Measurements from ENCODE around the gene SMIM27. TPM values are rescaled to one million over a fixed set of nuclear protein-coding genes. Genes with fewer than 3 reads are reported as not detected.

Gene SMIM27
- total and polyA plus RNA-seq, 2 of the 4 experiments (the other 2 are of a cell fraction), result 1.1 to 3.4 TPM

DNA sequence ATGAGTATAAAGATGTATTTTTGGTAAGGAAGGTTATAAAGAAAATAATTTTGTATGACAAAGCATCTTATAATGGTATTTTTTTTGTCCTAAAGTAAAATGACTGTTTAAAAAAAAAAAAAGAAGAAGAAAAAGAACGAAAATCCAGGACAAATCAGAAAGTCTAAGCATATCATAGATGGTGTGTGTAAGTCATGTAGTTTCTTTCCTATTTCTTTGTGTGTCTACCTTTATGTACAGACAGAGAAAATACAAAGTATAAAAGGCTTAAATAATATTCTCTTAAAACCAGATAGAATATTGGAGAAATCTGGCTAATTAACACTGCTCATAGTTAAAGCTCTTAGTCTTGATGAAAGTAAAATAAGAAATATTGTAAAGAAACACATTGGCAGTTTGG lies 33.9 kb upstream of the SMIM27 start:
- dilution Hi-C loops (cut with HindIII; ENCODE audit: low sequenced_read_pairs, unreplicated experiment), result no loop called here
- no peak overlapping the region for H2BK20ac ChIP-seq (ENCODE audit: low read depth, low read length)
- ChIA-PET POLR2A (ENCODE audit: unreplicated experiment) (no interaction called here), CTCF (no interaction called here)
- H3K27me3 ChIP-seq (ENCODE audit: control insufficient read depth, insufficient read depth, low read length), result no peaks in the 10 kb centered on the region
- H2AFZ ChIP-seq (replicated peaks; ENCODE audit: low read length, poor library complexity), result no peak overlapping the region
- H3K9me1 ChIP-seq (ENCODE audit: insufficient read depth, low read length), result no peaks in the 10 kb centered on the region
- DNase-seq (no peak), ATAC-seq (ENCODE audit: low read depth) (no peak)
- WGBS, 2 experiments (ENCODE audit: extremely low coverage in 2 of 2, insufficient read length in 1 of 2), result no CpG with 5 or more reads among the region's 1 CpG
- no peak overlapping the region for H4K5ac ChIP-seq (ENCODE audit: low read depth, low read length)
- H3K9me3 ChIP-seq (ENCODE audit: control insufficient read depth, insufficient read depth, low read length), result peaks cover 4% of the 10 kb centered on the region
- H3K4me3 ChIP-seq (ENCODE audit: insufficient read depth, low read depth, low read length), result no peak overlapping the region
- no TSS peak for BruUV-seq (replicated peaks)
- no peak overlapping the region for H2AK9ac ChIP-seq (replicated peaks; ENCODE audit: low read depth, low read length, poor library complexity)
- H2BK120ac ChIP-seq (ENCODE audit: low read depth, low read length), result no peak overlapping the region
- no peaks in the 10 kb centered on the region for H4K20me1 ChIP-seq (ENCODE audit: insufficient read depth, low read length)
- H3K56ac ChIP-seq (ENCODE audit: extremely low read depth, insufficient read depth, low read length), result no peak overlapping the region
- no peaks in the 10 kb centered on the region for H3K4me1 ChIP-seq (ENCODE audit: control insufficient read depth, insufficient read depth, low read length)
- in situ Hi-C loops (cut with MboI; ENCODE audit: low sequenced_read_pairs), result no loop called here
- no peak overlapping the region for H2BK5ac ChIP-seq (ENCODE audit: low read depth, low read length, poor library complexity, severe bottlenecking)
- TF ChIP-seq CEBPB (IDR thresholded peaks at IDR 0.05; ENCODE audit: low read depth, low read length), result no peak
- TF ChIP-seq RFX5 (IDR thresholded peaks at IDR 0.05; ENCODE audit: low read depth, low read length), result no peak
- TF ChIP-seq MAZ (IDR thresholded peaks at IDR 0.05; ENCODE audit: borderline replicate concordance, low read depth, low read length), result no peak
- H3K36me3 ChIP-seq (ENCODE audit: control insufficient read depth, insufficient read depth, low read length), result peaks cover 4% of the 10 kb centered on the region; the same call in 1 of the 2 replicates
- no peak overlapping the region for H3K23ac ChIP-seq (ENCODE audit: low read depth, low read length)
- no peak overlapping the region for H2AK5ac ChIP-seq (ENCODE audit: low read depth, low read length)
- no peak overlapping the region for H3K9ac ChIP-seq (ENCODE audit: low read depth, low read length)
- H3K4me2 ChIP-seq (ENCODE audit: low read depth, low read length), result no peak overlapping the region
- no peak overlapping the region for H3K14ac ChIP-seq (replicated peaks; ENCODE audit: low read depth, low read length)
- no peak overlapping the region for H2BK15ac ChIP-seq (ENCODE audit: low read depth, low read length)
- H4K8ac ChIP-seq (ENCODE audit: low read depth in 2 of 2, low read length in 2 of 2), result no peak overlapping the region
- intact Hi-C loops (cut with micrococcal nuclease), result no loop called here
- no peak overlapping the region for H3K27ac ChIP-seq (ENCODE audit: insufficient read depth, low read length)
- H4K91ac ChIP-seq (ENCODE audit: insufficient read depth, low read depth, low read length), result no peak overlapping the region
- no peak overlapping the region for H3K18ac ChIP-seq (ENCODE audit: low read depth, low read length)
- H3K79me1 ChIP-seq (ENCODE audit: low read depth in 1 of 2, low read length in 2 of 2), result peaks cover 13% of the 10 kb centered on the region in 2 experiments
- no peak overlapping the region for H3K4ac ChIP-seq (ENCODE audit: low read depth, low read length)

All from IMR-90 (cell line).